K562 (cell line): ENCODE results near the gene MRGPRF. TPM values are rescaled to one million over a fixed set of nuclear protein-coding genes. Genes with fewer than 3 reads are reported as not detected.

Source experiments
- ATAC-seq: fragments of 200-7000 bp; cut with Tn5 transposase; 3 replicates; pipeline ENCODE4 v1.9.1; 2020; ENCODE audit warnings: moderate library complexity
- BruUV-seq: library from RNA; stranded (reverse); fragments of 400-500 nt; replicated peaks from 2 replicates; lab custom pipeline; 2021; lab: Mats Ljungman, UMichigan
- CTCF ChIA-PET: fragments of 300-600 bp; formaldehyde crosslinking; extraction: SDS; loops from one replicate; lab custom pipeline; 2021; ENCODE audit warnings: low intra/inter-chr PET ratio; lab: Yijun Ruan, JAX
- POLR2A ChIA-PET: fragments of 300-600, 350-650 bp; sonication (Branson Sonifier 250); formaldehyde crosslinking; extraction: SDS; loops from one replicate; lab custom pipeline; 2021; ENCODE audit warnings: antibody characterized with exemption, inconsistent platforms; lab: Yijun Ruan, JAX
- DNase-seq, 4 experiments: peaks; one replicate each; pipeline versions ENCODE4 v3.0.0 to v3.0.0-alpha.2; 2011 to 2018; ENCODE audit warnings: low spot score in 3 of 4, mixed read lengths in 3 of 4; ENCODE audit errors: extremely low read depth in 1 of 4
- FAIRE-seq: peaks from 2 replicates; lab custom pipeline; 2011; peaks lifted over from hg19 to GRCh38; lab: Jason Lieb, UNC
- H2AFZ ChIP-seq: 2 replicates; pipeline ENCODE4 v1.6.0; 2011; ENCODE audit warnings: low read depth, low read length, control low read depth, inconsistent platforms
- H3K27ac ChIP-seq: fragments of 200-600 bp; 3 replicates; pipeline ENCODE4 v1.8.0; 2011; ENCODE audit warnings: low read depth, mild to moderate bottlenecking, control low read depth, inconsistent platforms, low read length, moderate library complexity, mixed read lengths; ENCODE audit errors: extremely low read depth
- H3K27me3 ChIP-seq, 2 experiments: fragments of 300-600 bp in 1 of 2; 2 replicates in 1 of 2; 3 replicates in 1 of 2; pipeline versions ENCODE4 v1.6.0 to v1.8.0; 2011; ENCODE audit warnings: inconsistent platforms in 2 of 2, low read length in 2 of 2, mild to moderate bottlenecking in 1 of 2, mixed read lengths in 1 of 2, moderate library complexity in 1 of 2; ENCODE audit not compliant: control insufficient read depth in 2 of 2, insufficient read depth in 2 of 2
- H3K36me3 ChIP-seq: fragments of 300-600 bp; 3 replicates; pipeline ENCODE4 v1.8.0; 2011; ENCODE audit warnings: mild to moderate bottlenecking, low read length, inconsistent platforms; ENCODE audit not compliant: control insufficient read depth, insufficient read depth
- H3K4me1 ChIP-seq, 2 experiments: fragments of 200-600 bp in 1 of 2; replicated peaks in 1 of 2; 2 replicates in 1 of 2; 3 replicates in 1 of 2; pipeline versions ENCODE4 v1.5.1 to v1.8.0; 2011; ENCODE audit warnings: inconsistent platforms in 2 of 2, low read length in 2 of 2, mild to moderate bottlenecking in 1 of 2, mixed read lengths in 1 of 2, moderate library complexity in 1 of 2; ENCODE audit not compliant: control insufficient read depth in 2 of 2, insufficient read depth in 2 of 2
- H3K4me2 ChIP-seq: 2 replicates; pipeline ENCODE4 v1.6.1; 2011; ENCODE audit warnings: low read length, control low read depth, inconsistent platforms, mixed read lengths; ENCODE audit not compliant: insufficient read depth
- H3K4me3 ChIP-seq: fragments of 200-600 bp; sonication (generic), shearing (Covaris generic); 2 replicates; pipeline ENCODE4 v1.5.1; 2016; ENCODE audit warnings: control low read depth, inconsistent platforms
- H3K79me2 ChIP-seq: fragments of 200-600 bp; 3 replicates; pipeline ENCODE4 v1.8.0; 2011; ENCODE audit warnings: low read length, inconsistent platforms; ENCODE audit not compliant: control insufficient read depth, insufficient read depth
- H3K9ac ChIP-seq, 2 experiments: 2 replicates each; pipeline versions ENCODE4 v1.6.0 to v1.6.1; 2011; ENCODE audit warnings: low read depth in 2 of 2, low read length in 2 of 2, control low read depth in 1 of 2, inconsistent platforms in 1 of 2, mild to moderate bottlenecking in 1 of 2, mixed read lengths in 1 of 2; ENCODE audit not compliant: insufficient read depth in 1 of 2
- H3K9me1 ChIP-seq: one replicate; pipeline ENCODE4 v1.6.0; 2011; ENCODE audit warnings: inconsistent platforms, mild to moderate bottlenecking, low read length, moderate library complexity; ENCODE audit not compliant: control insufficient read depth, insufficient read depth
- H3K9me3 ChIP-seq: replicated peaks from 2 replicates; pipeline ENCODE4 v1.5.1; 2011; ENCODE audit warnings: low read depth, low read length, inconsistent platforms; ENCODE audit not compliant: control insufficient read depth, insufficient read depth
- H4K20me1 ChIP-seq: replicated peaks from 2 replicates; pipeline ENCODE4 v1.6.1; 2011; ENCODE audit warnings: low read length, inconsistent platforms, mixed read lengths; ENCODE audit not compliant: control insufficient read depth, insufficient read depth
- CAMTA2 ChIP-seq: fragments of 250-450 bp; sonication (Bioruptor Pico); conservative IDR thresholded peaks from 2 replicates; pipeline ENCODE4 v1.5.1; 2022
- COPS2 ChIP-seq: fragments of 450-650 bp; conservative IDR thresholded peaks from 2 replicates; pipeline ENCODE4 v1.6.1; 2016; ENCODE audit warnings: mild to moderate bottlenecking, moderate library complexity
- EGR1 ChIP-seq: fragments of 450-650 bp; conservative IDR thresholded peaks from 2 replicates; pipeline ENCODE4 v1.6.1; 2017; ENCODE audit warnings: mild to moderate bottlenecking
- HNRNPK ChIP-seq: fragments of 200-400 bp; formaldehyde crosslinking; IDR thresholded peaks from one replicate; pipeline ENCODE4 v1.6.1; 2018; ENCODE audit warnings: mild to moderate bottlenecking, low read depth, low read length; ENCODE audit not compliant: poor library complexity, severe bottlenecking
- NONO ChIP-seq, 2 experiments: fragments of 200-400 bp in 1 of 2; fragments of 450-650 bp in 1 of 2; formaldehyde crosslinking in 1 of 2; IDR thresholded peaks; 2 replicates each; pipeline ENCODE4 v1.6.1; 2017; ENCODE audit warnings: low read depth in 2 of 2, mild to moderate bottlenecking in 2 of 2, moderate library complexity in 2 of 2, low read length in 1 of 2
- PHF20 ChIP-seq: fragments of 450-650 bp; IDR thresholded peaks from 2 replicates; pipeline ENCODE4 v1.6.1; 2018; ENCODE audit not compliant: partially characterized antibody
- RUNX1 ChIP-seq: sonication (generic); IDR thresholded peaks from 2 replicates; pipeline ENCODE4 v1.6.1; 2016; ENCODE audit warnings: antibody characterized with exemption, low read depth
- SMAD1 ChIP-seq: fragments of 150-350 bp; IDR thresholded peaks from 2 replicates; pipeline ENCODE4 v1.6.1; 2014; ENCODE audit warnings: low read length, low read depth; ENCODE audit not compliant: partially characterized antibody
- SMAD3 ChIP-seq: fragments of 450-650 bp; formaldehyde crosslinking; conservative IDR thresholded peaks from 2 replicates; pipeline ENCODE4 v1.4.0; 2020; ENCODE audit warnings: mild to moderate bottlenecking
- SNIP1 ChIP-seq: fragments of 450-650 bp; IDR thresholded peaks from 2 replicates; pipeline ENCODE4 v1.7.1; 2017; ENCODE audit warnings: low read depth, mild to moderate bottlenecking
- XRCC5 ChIP-seq: fragments of 200-400 bp; formaldehyde crosslinking; IDR thresholded peaks from 2 replicates; pipeline ENCODE4 v1.6.1; 2017; ENCODE audit warnings: low read depth, mild to moderate bottlenecking, low read length
- ZNF174 ChIP-seq: fragments of 250-450 bp; sonication (Bioruptor Pico); IDR thresholded peaks from 2 replicates; pipeline ENCODE4 v1.4.0; 2020; ENCODE audit warnings: mild to moderate bottlenecking
- ZNF79 ChIP-seq: fragments of 250-450 bp; sonication (Bioruptor Pico); IDR thresholded peaks from 2 replicates; pipeline ENCODE4 v1.4.0; 2020; ENCODE audit warnings: low read depth, mild to moderate bottlenecking, moderate library complexity
- in situ Hi-C: fragments of 300-500 bp; cut with MboI; formaldehyde crosslinking; loops from 4 replicates; pipeline ENCODE4 v1.15.0; 2018; ENCODE audit warnings: inconsistent platforms, mixed read lengths
- intact Hi-C: fragments of 100-400 bp; cut with micrococcal nuclease; formaldehyde crosslinking; loops from 2 replicates; pipeline ENCODE4 v1.14.2; 2022
- polyA plus RNA-seq, 8 experiments: library from polyadenylated mRNA; depleted of rRNA in 4 of 8; stranded (reverse) in 5 of 8; unstranded in 3 of 8; fragments of >200 nt; fragmentation: Nextera tagmentation in 2 of 8; fragmentation: Illumina TruSeq in 1 of 8; extraction: Ambion mirVana in 2 of 8; extraction: Trizol in 1 of 8; gene quantifications; 2 replicates each; pipeline versions ENCODE4 v1.2.1 to v1.2.3, GENCODE V29; 2011 to 2014; ENCODE audit warnings: inconsistent platforms in 1 of 8, missing spikeins in 1 of 8
- total RNA-seq, 7 experiments: library from RNA; depleted of rRNA in 6 of 7; stranded (reverse); fragments of >200 nt in 6 of 7; fragmentation: Illumina TruSeq in 2 of 7; extraction: Trizol in 2 of 7; gene quantifications; 2 replicates each; pipeline versions ENCODE4 v1.2.1 to v1.2.3, GENCODE V29; 2011 to 2021; ENCODE audit warnings: low replicate concordance in 1 of 7

MRGPRF gene
- total and polyA plus RNA-seq, 9 of the 15 experiments (the other 6 are each of a cell fraction or from before 2014, with no cell fraction given) = not detected

DNA sequence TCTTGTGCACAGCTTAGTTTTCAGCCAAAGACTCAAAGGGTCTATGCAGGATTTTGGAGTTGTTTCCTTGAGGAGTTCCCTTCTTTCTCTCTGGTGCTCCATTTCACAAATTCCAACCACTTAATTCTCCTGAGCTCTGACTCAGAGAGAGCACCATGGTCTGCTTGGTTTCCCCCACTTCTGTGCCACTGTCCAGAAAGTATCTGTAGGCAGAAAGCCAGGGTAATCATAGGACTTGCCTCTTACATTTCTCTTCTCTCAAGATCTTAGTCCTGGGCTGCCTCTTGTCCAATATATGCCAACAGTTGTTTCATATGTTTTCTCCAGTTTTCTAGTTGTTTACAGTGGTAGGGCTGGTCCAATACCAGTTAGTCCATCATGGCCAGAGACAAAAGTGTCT is 25.8 kb downstream of the MRGPRF start:
- Histone ChIP-seq H3K9me3 (no peaks in the 10 kb centered on the region; the same call in 1 of the 2 replicates), H4K20me1 (no peaks in the 10 kb centered on the region), H3K4me1 (no peaks in the 10 kb centered on the region), H3K9ac (no peak overlapping the region), H3K9me1 (no peaks in the 10 kb centered on the region), H3K4me3 (no peak overlapping the region)
- ChIA-PET POLR2A (interaction anchor here (0.6 to 1.2 kb wide), 2 partner anchors 9 to 18 kb away, joined by 3 read pairs; no protein-coding TSS in a partner anchor), CTCF (no interaction called here)
- intact Hi-C loops (no loop called here), in situ Hi-C loops (no loop called here)
- DNase-seq = no peak
- no peak for ATAC-seq
- TF ChIP-seq SMAD1 (no peak), XRCC5 (no peak), SMAD3 (CRISPR knock-in tag) (no peak), HNRNPK (no peak), CAMTA2 (no peak), PHF20 (no peak), COPS2 (no peak), EGR1 (no peak), NONO (IDR thresholded peaks at IDR 0.05; ENCODE audit: low read depth in 2 of 2, low read length in 1 of 2) (no peak), RUNX1 (no peak), SNIP1 (no peak), ZNF79 (no peak), ZNF174 (CRISPR knock-in tag) (no peak)
- TF ChIP-seq, all 486 proteins: peak for 0
- no peak overlapping the region for H3K27ac ChIP-seq
- no peaks in the 10 kb centered on the region for H3K79me2 ChIP-seq
- BruUV-seq = no TSS peak
- H3K4me2 ChIP-seq = no peak overlapping the region
- peaks cover 9 to 22% of the 10 kb centered on the region in 2 experiments; a peak in 4 of 5 replicates for H3K27me3 ChIP-seq
- no peak overlapping the region for H2AFZ ChIP-seq
- no peak for FAIRE-seq
- no peaks in the 10 kb centered on the region for H3K36me3 ChIP-seq
